PC-3 (cell line): ENCODE measurements around the gene CYSLTR1.

Experiments used
- EZH2 ChIP-seq: fragments of 300-600 bp; sonication (generic); IDR thresholded peaks from one replicate; pipeline ENCODE4 v1.6.1; 2017; ENCODE audit warnings: antibody characterized with exemption, mild to moderate bottlenecking, low read length; ENCODE audit not compliant: unreplicated experiment
- EZH2phosphoT487 ChIP-seq: fragments of 300-600 bp; sonication (generic); IDR thresholded peaks from 2 replicates; pipeline ENCODE4 v1.6.1; 2018; ENCODE audit warnings: mild to moderate bottlenecking, antibody characterized with exemption, low read length, borderline replicate concordance
- TF ChIP-seq, protein P1 (sequence below): fragments of 300-600 bp; sonication (generic); conservative IDR thresholded peaks from 2 replicates; pipeline ENCODE4 v1.5.1; 2017; ENCODE audit warnings: antibody characterized with exemption, low read depth, mild to moderate bottlenecking, low read length

DNA sequence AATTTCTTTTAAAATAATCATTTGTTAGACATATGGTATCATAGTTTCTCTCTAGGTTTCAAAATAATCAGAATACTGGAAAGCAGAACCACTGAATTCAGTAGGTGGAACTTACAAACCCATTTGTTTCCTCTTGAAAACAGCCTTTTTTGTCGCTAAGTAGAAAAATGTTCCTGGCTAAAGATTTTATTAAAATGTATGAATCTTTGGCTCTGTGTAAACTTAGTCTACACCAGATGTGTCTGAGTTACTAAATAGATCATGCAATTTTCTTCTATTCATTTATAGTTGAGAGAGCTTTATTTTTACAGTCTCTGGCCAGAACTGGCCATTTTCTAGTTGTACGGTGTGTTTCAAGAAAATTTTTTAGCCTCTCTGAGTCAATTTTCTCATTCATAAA is 1.0 kb downstream of the CYSLTR1 start:
- TF ChIP-seq, protein P1, sequence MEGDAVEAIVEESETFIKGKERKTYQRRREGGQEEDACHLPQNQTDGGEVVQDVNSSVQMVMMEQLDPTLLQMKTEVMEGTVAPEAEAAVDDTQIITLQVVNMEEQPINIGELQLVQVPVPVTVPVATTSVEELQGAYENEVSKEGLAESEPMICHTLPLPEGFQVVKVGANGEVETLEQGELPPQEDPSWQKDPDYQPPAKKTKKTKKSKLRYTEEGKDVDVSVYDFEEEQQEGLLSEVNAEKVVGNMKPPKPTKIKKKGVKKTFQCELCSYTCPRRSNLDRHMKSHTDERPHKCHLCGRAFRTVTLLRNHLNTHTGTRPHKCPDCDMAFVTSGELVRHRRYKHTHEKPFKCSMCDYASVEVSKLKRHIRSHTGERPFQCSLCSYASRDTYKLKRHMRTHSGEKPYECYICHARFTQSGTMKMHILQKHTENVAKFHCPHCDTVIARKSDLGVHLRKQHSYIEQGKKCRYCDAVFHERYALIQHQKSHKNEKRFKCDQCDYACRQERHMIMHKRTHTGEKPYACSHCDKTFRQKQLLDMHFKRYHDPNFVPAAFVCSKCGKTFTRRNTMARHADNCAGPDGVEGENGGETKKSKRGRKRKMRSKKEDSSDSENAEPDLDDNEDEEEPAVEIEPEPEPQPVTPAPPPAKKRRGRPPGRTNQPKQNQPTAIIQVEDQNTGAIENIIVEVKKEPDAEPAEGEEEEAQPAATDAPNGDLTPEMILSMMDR: no peak
- no peak for TF ChIP-seq EZH2
- TF ChIP-seq EZH2phosphoT487: no peak
